ENCODE data around the gene RPLP1. TPM values are rescaled to one million over a fixed set of nuclear protein-coding genes. Genes with fewer than 3 reads are reported as not detected.
A peak's percentile ranks its signal among the peaks of the same experiment; 100 is the strongest.

Gene RPLP1
- total and polyA plus RNA-seq, 3 experiments from 2014 or later = 2,084 to 2,332 (median 2,216) TPM

- ChIA-PET POLR2A (no interaction called here), CTCF (no interaction called here)
- Mint-ChIP-seq H3K4me3 (no peak overlapping the region), H3K27me3 (peaks cover 3 to 14% of the 10 kb centered on the region in 2 donors), H3K27ac (no peak overlapping the region), H3K4me1 (peaks cover 0 to 4% (median 3%) of the 10 kb centered on the region in 3 donors), H3K36me3 (no peaks in the 10 kb centered on the region), H3K9me3 (no peaks in the 10 kb centered on the region)
- Histone ChIP-seq H3K4me3 (ENCODE audit: low read length) (no peak overlapping the region), H3K27me3 (ENCODE audit: insufficient read depth, low read length, poor library complexity, severe bottlenecking) (no peaks in the 10 kb centered on the region), H3K9me3 (ENCODE audit: low read length) (no peaks in the 10 kb centered on the region), H3K4me1 (ENCODE audit: insufficient read depth, low read length) (no peaks in the 10 kb centered on the region), H3K36me3 (ENCODE audit: insufficient read depth, low read length) (no peaks in the 10 kb centered on the region), H3K27ac (ENCODE audit: low read depth, low read length) (no peak overlapping the region)
- no peak for DNase-seq
Observed at GRCh38 chr15:69500339-69500738, 47.7 kb downstream of the RPLP1 start.

DNA sequence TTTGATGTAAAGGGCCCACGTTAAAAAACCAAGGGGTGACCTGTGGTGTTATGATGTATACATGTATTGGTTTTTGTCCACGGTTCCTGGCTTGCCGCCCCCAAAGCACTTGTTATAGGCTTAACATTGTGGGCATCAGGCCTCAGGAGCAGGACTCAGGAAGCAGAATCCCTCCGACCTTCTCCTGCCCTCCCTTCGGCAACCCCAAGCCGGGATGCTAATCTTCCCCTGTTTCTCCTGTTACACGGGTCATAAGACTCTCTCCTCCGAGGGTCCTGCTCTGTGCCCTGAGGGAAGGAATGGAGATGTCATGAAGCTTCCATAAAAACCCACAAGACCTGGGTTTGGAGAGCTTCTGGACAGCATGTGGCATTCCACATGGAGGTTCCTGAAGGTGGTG is 48.8 kb downstream of the RPLP1 start:
- Mint-ChIP-seq H3K4me1 (peaks cover 0 to 4% (median 3%) of the 10 kb centered on the region in 3 donors), H3K27ac (no peak overlapping the region), H3K36me3 (no peaks in the 10 kb centered on the region), H3K27me3 (peaks cover 10 to 16% of the 10 kb centered on the region in 2 donors), H3K4me3 (no peak overlapping the region), H3K9me3 (no peaks in the 10 kb centered on the region)
- Histone ChIP-seq H3K27me3 (ENCODE audit: insufficient read depth, low read length, poor library complexity, severe bottlenecking) (no peaks in the 10 kb centered on the region), H3K9me3 (ENCODE audit: low read length) (no peaks in the 10 kb centered on the region), H3K4me3 (ENCODE audit: low read length) (no peak overlapping the region), H3K27ac (ENCODE audit: low read depth, low read length) (no peak overlapping the region), H3K36me3 (ENCODE audit: insufficient read depth, low read length) (no peaks in the 10 kb centered on the region), H3K4me1 (ENCODE audit: insufficient read depth, low read length) (no peaks in the 10 kb centered on the region)
- ChIA-PET CTCF (no interaction called here), POLR2A (interaction anchor here (0.7 kb wide), 1 partner anchor 48 kb away, joined by 3 read pairs; the partner anchor contains the start of gene RPLP1)
- no peak for DNase-seq

DNA sequence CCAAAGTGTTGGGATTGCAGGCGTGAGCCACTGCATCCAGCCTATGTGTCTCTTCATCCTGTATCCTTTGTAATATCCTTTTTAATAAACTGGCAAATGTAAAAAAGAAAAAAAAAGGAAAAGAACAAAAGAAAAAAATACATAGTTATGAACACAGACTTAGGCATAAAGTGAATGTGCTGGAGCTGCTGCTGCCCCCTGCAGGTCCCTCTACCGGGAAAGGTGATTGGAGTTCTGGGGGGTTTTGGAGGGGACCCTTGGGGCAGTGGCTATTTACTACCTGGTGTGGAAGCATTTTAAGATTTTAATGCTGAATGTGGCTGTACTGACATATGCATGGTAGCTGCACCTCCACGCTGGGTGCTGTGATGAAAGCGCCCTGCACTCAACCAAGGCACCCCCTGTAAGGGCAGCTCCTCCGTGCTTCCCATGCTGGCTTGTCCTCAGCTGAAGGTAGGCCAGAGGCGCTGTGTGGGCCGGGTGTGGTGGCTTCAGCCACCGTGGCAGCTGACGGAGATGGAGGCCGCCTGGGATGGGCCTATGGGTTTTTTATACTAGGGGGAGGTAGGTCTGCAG is 49.9 kb downstream of the RPLP1 start:
- Mint-ChIP-seq H3K27ac (peak overlapping the region in 1 of 8 donors; percentile 38), H3K27me3 (peaks cover 11 to 15% of the 10 kb centered on the region in 2 donors), H3K9me3 (no peaks in the 10 kb centered on the region), H3K4me3 (no peak overlapping the region), H3K4me1 (peaks cover 0 to 4% (median 3%) of the 10 kb centered on the region in 3 donors), H3K36me3 (no peaks in the 10 kb centered on the region)
- H3K4me1 ChIP-seq (ENCODE audit: insufficient read depth, low read length) = no peaks in the 10 kb centered on the region
- no peaks in the 10 kb centered on the region for H3K27me3 ChIP-seq (ENCODE audit: insufficient read depth, low read length, poor library complexity, severe bottlenecking)
- POLR2A ChIA-PET = interaction anchor here (0.7 kb wide), 1 partner anchor 249 kb away, joined by 4 read pairs; no protein-coding TSS in a partner anchor
- H3K27ac ChIP-seq (ENCODE audit: low read depth, low read length) = no peak overlapping the region
- CTCF ChIA-PET = interaction anchor here (0.7 to 1.3 kb wide), 2 partner anchors 12 to 787 kb away, joined by 3 read pairs; no protein-coding TSS in a partner anchor
- H3K36me3 ChIP-seq (ENCODE audit: insufficient read depth, low read length) = no peaks in the 10 kb centered on the region
- H3K4me3 ChIP-seq (ENCODE audit: low read length) = no peak overlapping the region
- no peak for DNase-seq
- H3K9me3 ChIP-seq (ENCODE audit: low read length) = no peaks in the 10 kb centered on the region

GRCh38 chr15:69504352-69505040 is 51.9 kb downstream of the RPLP1 start:
- CTCF ChIA-PET = interaction anchor here (0.9 to 1.4 kb wide), 2 partner anchors 27 to 31 kb away, joined by 3 to 4 read pairs; no protein-coding TSS in a partner anchor

More at GRCh38 chr15:69504352-69505040, 51.9 kb downstream of the RPLP1 start:
- no peak overlapping the region for H3K27ac ChIP-seq (ENCODE audit: low read depth, low read length)
- Mint-ChIP-seq H3K4me1 (no peaks in the 10 kb centered on the region), H3K27me3 (peaks cover 12 to 13% of the 10 kb centered on the region in 2 donors), H3K4me3 (no peak overlapping the region), H3K36me3 (no peaks in the 10 kb centered on the region), H3K9me3 (no peaks in the 10 kb centered on the region), H3K27ac (no peak overlapping the region)
- H3K27me3 ChIP-seq (ENCODE audit: insufficient read depth, low read length, poor library complexity, severe bottlenecking) = no peaks in the 10 kb centered on the region
- no peak overlapping the region for H3K4me3 ChIP-seq (ENCODE audit: low read length)
- no peaks in the 10 kb centered on the region for H3K9me3 ChIP-seq (ENCODE audit: low read length)
- POLR2A ChIA-PET = no interaction called here
- no peaks in the 10 kb centered on the region for H3K36me3 ChIP-seq (ENCODE audit: insufficient read depth, low read length)
- no peak for DNase-seq
- no peaks in the 10 kb centered on the region for H3K4me1 ChIP-seq (ENCODE audit: insufficient read depth, low read length)

Other genes with a start within 250 kb of the RPLP1 start
- gene PAQR5, start 153.9 kb upstream of the RPLP1 start, total RNA-seq = not detected
- gene PAQR5, start 153.9 kb upstream of the RPLP1 start, polyA plus RNA-seq = not detected
- gene KIF23, start 38.5 kb upstream of the RPLP1 start, total RNA-seq = 10 to 100 TPM; 36.0 to 44.4 TPM
- 0.18 TPM for gene KIF23, start 38.5 kb upstream of the RPLP1 start, polyA plus RNA-seq

Measured in CD8-positive, alpha-beta memory T cell (primary cell).